Measurements from ENCODE around the gene CHID1.

DNA sequence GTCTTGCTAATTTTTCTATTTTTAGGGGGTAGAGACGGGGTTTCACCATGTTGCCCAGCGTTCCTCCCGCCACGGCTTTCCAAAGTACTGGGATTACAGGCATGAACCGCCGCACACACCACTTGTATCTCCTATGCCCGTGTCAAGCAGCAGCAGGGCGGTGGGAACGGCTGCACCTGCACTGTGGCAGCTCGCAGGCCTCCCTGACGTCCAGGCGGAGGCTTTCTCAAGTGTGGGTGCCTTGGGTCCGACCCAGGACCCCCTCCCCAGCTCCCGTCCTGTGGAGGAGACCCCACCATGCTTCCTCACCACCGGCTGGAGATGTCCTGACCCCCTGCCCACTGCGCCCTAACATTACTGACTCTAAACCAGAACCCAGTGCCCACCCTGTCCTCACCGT is 42.2 kb downstream of the CHID1 start:
- TF ChIP-seq, protein P1, sequence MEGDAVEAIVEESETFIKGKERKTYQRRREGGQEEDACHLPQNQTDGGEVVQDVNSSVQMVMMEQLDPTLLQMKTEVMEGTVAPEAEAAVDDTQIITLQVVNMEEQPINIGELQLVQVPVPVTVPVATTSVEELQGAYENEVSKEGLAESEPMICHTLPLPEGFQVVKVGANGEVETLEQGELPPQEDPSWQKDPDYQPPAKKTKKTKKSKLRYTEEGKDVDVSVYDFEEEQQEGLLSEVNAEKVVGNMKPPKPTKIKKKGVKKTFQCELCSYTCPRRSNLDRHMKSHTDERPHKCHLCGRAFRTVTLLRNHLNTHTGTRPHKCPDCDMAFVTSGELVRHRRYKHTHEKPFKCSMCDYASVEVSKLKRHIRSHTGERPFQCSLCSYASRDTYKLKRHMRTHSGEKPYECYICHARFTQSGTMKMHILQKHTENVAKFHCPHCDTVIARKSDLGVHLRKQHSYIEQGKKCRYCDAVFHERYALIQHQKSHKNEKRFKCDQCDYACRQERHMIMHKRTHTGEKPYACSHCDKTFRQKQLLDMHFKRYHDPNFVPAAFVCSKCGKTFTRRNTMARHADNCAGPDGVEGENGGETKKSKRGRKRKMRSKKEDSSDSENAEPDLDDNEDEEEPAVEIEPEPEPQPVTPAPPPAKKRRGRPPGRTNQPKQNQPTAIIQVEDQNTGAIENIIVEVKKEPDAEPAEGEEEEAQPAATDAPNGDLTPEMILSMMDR (conservative IDR thresholded peaks at IDR 0.05; ENCODE audit: low read length) = no peak
- no peak for TF ChIP-seq EZH2phosphoT487 (IDR thresholded peaks at IDR 0.05; ENCODE audit: borderline replicate concordance)
